Psoas muscle (tissue), 8 donors: ENCODE results near the gene FGD4. TPM values are rescaled to one million over a fixed set of nuclear protein-coding genes. Genes with fewer than 3 reads are reported as not detected.

Experiments
- ATAC-seq, 4 donors: fragments of 200-7000 bp; cut with Tn5 transposase; one replicate each; pipeline ENCODE4 v1.9.1; 2020; ENCODE audit warnings: moderate library complexity in 3 of 4, mild to moderate bottlenecking in 2 of 4
- DNase-seq, 2 donors: peaks; one replicate each; pipeline ENCODE4 v3.0.0-alpha.2; 2020
- H3K27ac ChIP-seq: fragments of 200-600 bp; one replicate; pipeline ENCODE4 v1.8.0; 2022
- H3K27me3 ChIP-seq, 3 donors: fragments of 200-600 bp in 1 of 3; one replicate each; pipeline versions ENCODE4 v1.6.1 to v1.8.0; 2013 to 2022; ENCODE audit warnings: low read length in 2 of 3, mild to moderate bottlenecking in 2 of 3, moderate library complexity in 1 of 3; ENCODE audit not compliant: insufficient read depth in 3 of 3
- H3K36me3 ChIP-seq, 2 donors: fragments of 200-600 bp in 1 of 2; one replicate each; pipeline versions ENCODE4 v1.6.1 to v1.8.0; 2013 to 2022; ENCODE audit warnings: low read depth in 1 of 2, mild to moderate bottlenecking in 1 of 2, moderate library complexity in 1 of 2; ENCODE audit not compliant: insufficient read depth in 1 of 2
- H3K4me1 ChIP-seq: fragments of 200-600 bp; one replicate; pipeline ENCODE4 v1.8.0; 2022
- H3K4me3 ChIP-seq: fragments of 200-600 bp; one replicate; pipeline ENCODE4 v1.8.0; 2022; ENCODE audit warnings: mild to moderate bottlenecking
- H3K9me3 ChIP-seq: fragments of 200-600 bp; one replicate; pipeline ENCODE4 v1.8.0; 2022
- CTCF ChIP-seq: fragments of 200-600 bp; IDR thresholded peaks from one replicate; pipeline ENCODE4 v1.8.0; 2022; ENCODE audit warnings: antibody characterized with exemption
- WGBS, 3 donors: extraction: QIAGEN DNeasy Blood & Tissue Kit; methylation state at CpG; one replicate each; pipeline versions ENCODE4 v1.1.6 to v1.1.7; 2013; 5-methylcytosine and 5-hydroxymethylcytosine counted together
- intact Hi-C, 2 donors: fragments of 100-400 bp; cut with DNase I; formaldehyde crosslinking; loops; one replicate each; pipeline versions ENCODE4 v1.11.0 to v1.14.2; 2022
- polyA plus RNA-seq, 3 donors: library from polyadenylated mRNA; stranded (reverse); fragments of 200-250 nt; gene quantifications; one replicate each; pipeline ENCODE4 v1.2.3, GENCODE V29; 2013
- total RNA-seq, 4 donors: library from RNA; stranded (reverse); fragmentation: NEBNext Ultra II Directional in 2 of 4; extraction: Animal tissue kit (Norgen Biotek cat#: 25700) in 2 of 4; gene quantifications; one replicate each; pipeline versions ENCODE4 v1.2.1 to v1.2.4, GENCODE V29; 2021 to 2023
- donor health status: healthy with polysubstance abuse.
- donor health status: DM: no; HTN: no; CAD: no; lungs with moderate emphysema.
- donor health status: Bipolar disorder and iron deficiency.
- donor health status: healthy.
- donor health status: DM: yes; HTN: yes; CAD: no.
- donor health status: DM: no; HTN: no; CAD: no.
- donor health status: DM: no; HTN: no; CAD: no.
- donor health status: DM: yes; HTN: yes; CAD: no.

Gene FGD4
- total and polyA plus RNA-seq, 7 donors: 1.1 to 20.8 (median 14.9) TPM

- Histone ChIP-seq H3K36me3 (peaks cover 10 to 90% of the 10 kb centered on the region in 2 donors), H3K27me3 (no peaks in the 10 kb centered on the region), H3K9me3 (no peaks in the 10 kb centered on the region), H3K27ac (no peak overlapping the region), H3K4me1 (no peaks in the 10 kb centered on the region), H3K4me3 (no peak overlapping the region)
- ATAC-seq (no peak), DNase-seq (no peak)
- no peak for TF ChIP-seq CTCF
- intact Hi-C loops: no loop called here
- 97 to 99% (median 98%) methylated on average over 4 of the region's 4 CpGs for WGBS, 3 donors
Measured at GRCh38 chr12:32627976-32628375, 228.6 kb downstream of the FGD4 start.

- H3K4me3 ChIP-seq: no peak overlapping the region
- intact Hi-C loops: no loop called here
- ATAC-seq: peak in 1 of 4 donors; percentile 60
- H3K4me1 ChIP-seq: no peaks in the 10 kb centered on the region
- H3K27ac ChIP-seq: no peak overlapping the region
- 95 to 97% (median 96%) methylated on average over 6 of the region's 6 CpGs for WGBS, 3 donors
- no peaks in the 10 kb centered on the region for H3K27me3 ChIP-seq
- peaks cover 2 to 95% of the 10 kb centered on the region in 2 donors for H3K36me3 ChIP-seq
- no peak for TF ChIP-seq CTCF
- no peaks in the 10 kb centered on the region for H3K9me3 ChIP-seq
- no peak for DNase-seq
Measured at GRCh38 chr12:32641287-32641901, 242.0 kb downstream of the FGD4 start.

- WGBS, 3 donors: 92 to 95% (median 94%) methylated on average over 2 of the region's 2 CpGs
Measured at GRCh38 chr12:32644431-32644830, 245.1 kb downstream of the FGD4 start.

GRCh38 chr12:32647275-32647674, 247.9 kb downstream of the FGD4 start:
- H3K9me3 ChIP-seq: no peaks in the 10 kb centered on the region
- TF ChIP-seq CTCF: no peak
- no peak for DNase-seq
- no peak overlapping the region for H3K4me3 ChIP-seq
- WGBS, 3 donors: 56 to 81% (median 77%) methylated on average over 3 of the region's 3 CpGs
- H3K4me1 ChIP-seq: no peaks in the 10 kb centered on the region
- intact Hi-C loops: loop anchor here in 1 of 2 donors (5.0 kb wide), 1 partner anchor 1670 kb away; no protein-coding TSS in a partner anchor
- peak in 1 of 4 donors; percentile 67 for ATAC-seq
- no peak overlapping the region for H3K27ac ChIP-seq
- H3K27me3 ChIP-seq: no peaks in the 10 kb centered on the region
- H3K36me3 ChIP-seq: peaks cover 0 to 39% of the 10 kb centered on the region in 2 donors

More at GRCh38 chr12:32644431-32644830, 245.1 kb downstream of the FGD4 start:
- intact Hi-C loops: no loop called here
- H3K27me3 ChIP-seq: no peaks in the 10 kb centered on the region
- H3K36me3 ChIP-seq: peaks cover 0 to 67% of the 10 kb centered on the region in 2 donors
- H3K27ac ChIP-seq: no peak overlapping the region
- H3K4me1 ChIP-seq: no peaks in the 10 kb centered on the region
- H3K4me3 ChIP-seq: no peak overlapping the region
- no peak for TF ChIP-seq CTCF
- DNase-seq (no peak), ATAC-seq (no peak)
- H3K9me3 ChIP-seq: no peaks in the 10 kb centered on the region

DNA sequence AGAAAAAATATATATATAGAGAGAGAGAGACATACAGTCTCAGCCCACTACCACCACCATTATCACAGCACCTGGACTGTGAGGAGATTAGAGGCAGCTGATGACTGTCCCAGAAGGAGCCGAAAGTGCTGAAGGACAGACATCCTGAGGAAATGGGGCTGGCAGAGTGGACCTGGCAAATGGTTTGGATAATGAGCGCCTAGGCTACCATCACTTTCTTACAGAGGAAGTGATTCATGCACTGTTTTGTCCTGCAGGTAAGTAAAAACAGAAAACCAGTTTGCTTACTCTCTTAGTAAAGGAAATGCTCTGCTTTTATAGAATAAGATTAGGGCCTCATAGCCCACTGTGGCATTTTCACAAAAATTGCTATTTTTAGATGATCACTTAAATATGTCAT, 251.2 kb downstream of the FGD4 start:
- no peaks in the 10 kb centered on the region for H3K9me3 ChIP-seq
- H3K36me3 ChIP-seq: peaks cover 0 to 7% of the 10 kb centered on the region in 2 donors
- H3K4me3 ChIP-seq: no peak overlapping the region
- ATAC-seq (no peak), DNase-seq (no peak)
- intact Hi-C loops: no loop called here
- 33 to 73% (median 51%) methylated on average over 2 of the region's 2 CpGs for WGBS, 3 donors
- H3K27ac ChIP-seq: no peak overlapping the region
- TF ChIP-seq CTCF: no peak
- H3K27me3 ChIP-seq: no peaks in the 10 kb centered on the region
- no peaks in the 10 kb centered on the region for H3K4me1 ChIP-seq
